ENCODE measurements around the gene POU2F2.
A peak's percentile ranks its signal among the peaks of the same experiment; 100 is the strongest.
"Not testable (repeated sequence)": the region's sequence is repeated elsewhere in the genome, so short reads cannot be mapped to it uniquely, and the experiment has no call there.

Gene POU2F2

GRCh38 chr19:42124386-42124901 lies 7.8 kb downstream of the POU2F2 start:
- no peak for DNase-seq

GRCh38 chr19:42123765-42124164 lies 8.5 kb downstream of the POU2F2 start:
- no peak for DNase-seq

DNA sequence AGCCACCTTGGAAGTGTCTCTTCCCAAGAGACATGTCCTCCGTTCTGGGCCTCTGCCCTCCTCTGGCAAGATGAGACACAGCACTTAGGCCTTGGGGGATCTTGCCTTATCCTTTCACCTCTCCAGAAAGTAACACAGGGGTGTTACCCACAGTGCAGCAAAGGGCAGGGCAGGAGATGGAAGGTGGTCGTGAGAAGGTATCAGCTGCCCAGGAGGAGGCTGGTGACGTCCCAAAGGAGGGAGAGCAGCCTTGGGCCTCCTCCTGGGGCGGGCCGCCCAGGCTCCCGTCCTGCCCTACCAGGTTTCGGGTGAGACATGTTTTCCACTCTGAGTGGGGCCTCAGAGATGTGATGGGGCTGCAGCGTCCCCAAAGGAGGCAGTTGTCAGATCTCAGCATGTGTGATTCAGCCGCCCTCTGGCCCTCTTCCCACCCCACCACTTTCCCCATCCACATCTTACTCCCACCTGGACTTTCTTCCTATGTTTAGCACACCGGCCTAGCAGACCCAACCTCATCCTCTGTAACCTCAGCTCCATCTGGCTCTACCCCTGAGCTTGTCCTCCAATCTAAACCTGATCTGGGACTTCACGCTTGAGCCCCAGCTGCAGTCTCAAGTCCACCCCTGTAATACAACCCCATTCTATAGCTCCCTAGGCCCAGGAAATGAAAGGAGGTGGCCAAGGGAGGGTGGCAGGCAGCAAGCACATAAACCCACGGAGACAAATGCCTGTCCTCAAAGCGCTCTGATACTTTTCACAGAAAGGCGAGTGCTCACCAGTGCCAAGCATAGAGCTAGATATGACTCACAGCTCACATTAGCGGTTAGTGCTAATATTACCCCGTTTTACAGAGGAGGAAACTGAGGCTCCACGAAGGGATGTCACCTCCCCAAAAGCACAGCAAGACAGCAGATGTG lies 9.3 kb downstream of the POU2F2 start:
- peak; percentile 64 for DNase-seq

DNA sequence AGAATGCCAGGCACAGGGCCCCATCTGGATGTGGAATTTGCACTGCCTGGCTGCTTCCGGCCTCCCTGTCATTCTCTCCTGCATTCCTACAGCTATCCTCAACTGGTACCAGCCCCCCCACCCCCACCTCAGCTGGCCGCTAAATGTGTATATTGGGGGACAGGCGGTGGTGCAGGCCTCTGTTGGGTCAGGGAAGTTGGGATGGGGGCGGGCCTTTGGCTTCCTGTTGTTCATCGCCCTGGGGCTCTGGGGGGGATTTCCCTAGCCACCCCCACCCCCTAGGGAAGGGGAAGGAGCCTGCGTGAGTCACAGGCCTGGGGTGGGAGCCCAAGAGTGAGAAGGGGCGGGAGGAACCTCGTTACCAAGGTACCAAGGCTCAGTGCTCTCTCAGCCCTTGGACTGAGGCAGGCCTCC lies 10.6 kb downstream of the POU2F2 start:
- DNase-seq, result peak; percentile 84

DNA sequence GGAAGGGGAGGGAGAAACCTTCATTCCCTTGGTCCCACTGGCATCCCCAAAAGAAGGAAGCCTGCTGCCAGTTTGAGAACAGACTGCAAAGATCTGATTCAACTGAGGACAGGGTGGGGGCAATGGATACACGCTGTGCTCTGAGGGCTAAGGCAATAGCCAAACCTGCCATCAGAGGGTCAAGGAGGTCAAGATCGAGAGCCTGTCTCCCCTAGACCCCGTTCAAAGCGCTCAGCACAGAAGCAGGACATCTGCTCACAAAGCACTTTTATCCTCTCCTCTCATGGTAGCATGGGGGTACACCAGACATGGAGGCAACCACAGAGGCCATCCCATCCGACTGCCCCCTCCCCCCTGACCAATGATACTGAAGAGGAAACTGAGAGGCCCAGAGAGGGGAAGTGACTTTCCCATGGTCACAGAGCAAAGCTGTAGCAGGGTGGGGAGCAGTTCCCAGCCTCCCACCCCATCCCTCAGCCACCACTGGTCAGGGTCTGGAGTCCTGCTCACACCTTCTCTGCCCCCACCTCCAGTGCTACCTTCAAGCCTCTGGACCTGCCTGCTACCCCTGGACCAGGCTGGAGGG lies 11.1 kb downstream of the POU2F2 start:
- no peak for DNase-seq

- no peak for DNase-seq
Observed at GRCh38 chr19:42120276-42120980, 11.8 kb downstream of the POU2F2 start.

DNA sequence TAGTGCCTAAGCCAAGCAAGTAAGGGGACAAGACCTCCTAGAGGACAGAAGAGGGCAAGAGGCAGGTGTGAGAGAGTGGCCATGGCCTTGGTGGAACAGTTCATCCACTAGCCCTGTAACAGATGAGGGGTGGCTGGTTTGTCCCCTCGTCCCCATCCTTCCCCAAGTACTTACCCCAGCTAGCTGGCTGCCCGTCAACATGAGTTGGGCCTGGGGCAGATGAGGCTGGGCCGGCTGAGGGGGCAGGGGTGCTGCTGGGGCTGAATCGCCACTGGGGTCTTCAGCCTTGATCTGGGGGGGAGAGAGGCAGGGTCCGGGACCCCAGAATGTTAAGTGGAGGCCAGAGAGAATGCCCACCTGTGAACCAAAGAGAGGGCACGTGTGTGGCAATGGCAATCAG lies 15.2 kb downstream of the POU2F2 start:
- no peak for DNase-seq

GRCh38 chr19:42116308-42117075 lies 15.8 kb downstream of the POU2F2 start:
- DNase-seq, result no peak

DNA sequence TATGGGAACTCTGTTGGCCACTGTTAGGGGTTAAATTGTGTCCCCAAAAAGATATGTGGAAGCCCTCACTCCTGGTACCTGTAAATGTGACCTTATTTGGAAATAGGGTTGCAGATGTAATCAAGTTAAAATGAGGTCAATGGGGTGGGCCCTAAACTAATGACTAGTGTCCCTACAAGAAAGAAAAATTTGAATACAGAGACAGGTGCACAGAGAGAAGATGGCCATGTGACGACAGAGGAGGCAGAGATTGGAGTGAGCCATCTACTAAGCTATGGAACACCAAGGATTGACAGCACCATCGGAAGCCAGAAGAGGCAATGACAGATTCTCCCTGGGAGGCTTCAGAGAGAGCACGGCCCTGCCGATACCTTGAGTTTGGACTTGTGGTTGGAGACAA lies 16.5 kb downstream of the POU2F2 start:
- DNase-seq, result no peak

- no peak for DNase-seq
Observed at GRCh38 chr19:42115219-42115618, 17.0 kb downstream of the POU2F2 start.

GRCh38 chr19:42114412-42114811 lies 17.8 kb downstream of the POU2F2 start:
- DNase-seq, result no peak

DNA sequence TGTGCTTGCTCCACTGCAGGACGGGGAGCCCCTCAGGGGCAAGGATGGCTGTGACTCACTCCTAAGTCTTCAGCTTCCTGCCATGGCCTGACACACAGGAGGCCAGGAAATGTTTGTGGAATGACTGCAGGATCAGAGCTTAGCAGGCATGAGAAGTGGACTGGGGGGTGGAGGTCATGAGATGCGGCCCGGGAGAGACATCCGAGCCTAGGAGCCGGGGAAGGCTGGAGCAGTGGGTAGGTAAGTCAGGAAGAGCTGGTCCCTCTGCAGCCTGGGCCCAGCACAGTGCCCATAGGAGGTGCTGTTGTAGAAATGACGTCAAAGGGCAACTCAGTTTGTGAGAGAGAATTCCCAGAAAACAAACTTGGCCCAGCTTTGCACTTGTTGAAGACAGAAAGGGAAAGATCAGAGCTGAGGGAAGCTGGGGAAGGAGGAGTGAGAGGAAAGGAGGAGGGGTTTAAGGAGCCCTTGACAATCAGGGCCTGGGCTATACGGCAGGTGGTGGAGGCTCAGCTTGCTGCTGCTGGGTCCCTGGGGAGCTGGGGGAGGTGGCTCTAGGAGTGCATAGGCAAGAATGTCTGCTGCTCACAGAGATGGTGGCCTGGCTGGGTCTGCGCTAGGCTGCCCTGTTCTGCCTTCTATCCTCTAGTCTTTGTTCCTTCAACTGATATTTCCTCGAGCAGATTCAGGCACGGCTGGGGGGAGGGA lies 18.5 kb downstream of the POU2F2 start:
- DNase-seq, result no peak

DNA sequence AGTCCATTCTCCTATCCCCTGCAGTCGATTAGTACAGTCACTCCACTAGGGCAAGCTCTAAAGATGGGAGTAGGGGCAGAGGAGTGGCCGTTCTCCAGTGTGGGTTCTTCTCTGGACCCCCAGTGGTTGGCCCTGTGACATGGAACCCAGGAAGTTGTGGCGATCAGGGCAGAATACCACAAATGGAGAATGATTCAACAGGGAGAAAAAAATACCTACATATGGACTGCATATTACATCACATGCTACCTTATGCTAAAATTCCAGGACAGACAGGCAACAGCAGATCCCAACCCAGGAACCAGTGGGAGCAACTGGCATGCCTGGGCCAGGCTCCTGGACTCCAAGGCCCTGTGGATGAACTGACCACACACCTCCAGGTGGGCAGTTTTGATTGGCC lies 20.4 kb downstream of the POU2F2 start:
- DNase-seq, result no peak

GRCh38 chr19:42111384-42111783 lies 20.9 kb downstream of the POU2F2 start:
- DNase-seq, result no peak

DNA sequence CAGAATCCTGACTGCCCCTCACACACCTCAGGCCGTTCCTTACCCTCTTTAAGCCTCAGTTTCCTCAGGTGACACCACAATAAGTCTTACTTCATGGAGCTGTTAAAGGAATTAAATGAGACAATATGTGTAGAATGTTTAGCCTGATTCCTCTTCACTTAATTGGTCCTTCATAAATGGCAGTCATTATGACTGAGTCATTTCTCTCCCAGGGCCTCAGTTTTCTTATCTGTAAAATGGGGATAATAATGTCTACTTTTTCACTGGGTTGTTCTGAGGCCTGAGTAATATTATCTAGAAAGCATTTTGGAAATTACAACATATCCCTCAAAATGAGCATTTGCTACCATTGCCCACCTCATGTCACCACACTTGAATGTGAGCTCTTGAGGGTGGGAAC lies 21.6 kb downstream of the POU2F2 start:
- DNase-seq, result no peak

GRCh38 chr19:42109896-42110295 lies 22.4 kb downstream of the POU2F2 start:
- no peak for DNase-seq

GRCh38 chr19:42108527-42109389 lies 23.5 kb downstream of the POU2F2 start:
- peak; percentile 84 for DNase-seq

GRCh38 chr19:42105368-42105767 lies 26.9 kb downstream of the POU2F2 start:
- no peak for DNase-seq

DNA sequence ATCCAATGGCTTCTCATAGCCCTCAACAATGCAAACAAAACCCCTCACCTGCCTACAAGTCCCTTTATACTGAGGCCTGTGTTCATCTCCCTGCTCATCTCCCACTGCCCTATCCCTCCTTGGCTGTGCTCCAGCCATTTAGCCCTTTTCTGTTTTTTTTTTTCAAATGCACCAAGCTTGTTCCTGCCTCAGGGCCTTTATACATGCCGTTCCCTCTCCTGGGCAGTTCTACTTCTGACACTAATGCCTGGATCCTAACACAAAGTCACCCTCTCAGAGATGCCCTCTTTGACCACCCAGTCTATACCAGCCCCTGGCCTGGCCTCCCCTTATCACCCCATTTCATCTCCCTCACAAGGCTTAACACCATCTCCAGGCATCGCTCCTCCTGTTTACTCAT lies 29.4 kb downstream of the POU2F2 start:
- DNase-seq, result no peak

- not testable (repeated sequence) for DNase-seq
Observed at GRCh38 chr19:42100241-42100640, 32.0 kb downstream of the POU2F2 start.

- DNase-seq, result no peak
Observed at GRCh38 chr19:42099336-42099925, 32.8 kb downstream of the POU2F2 start.
